ENCODE data around the gene GAB2.

- TF ChIP-seq POLR2AphosphoS5 (IDR thresholded peaks at IDR 0.05), result no peak
- TF ChIP-seq CTCF (IDR thresholded peaks at IDR 0.05), result no peak
- TF ChIP-seq POLR2A (IDR thresholded peaks at IDR 0.05), result no peak
- TF ChIP-seq EP300 (IDR thresholded peaks at IDR 0.05), result no peak
These were observed 227.2 kb downstream of the GAB2 start for GRCh38 chr11:78190374-78190773.

Measured in stomach (tissue), 4 donors.